HG03175 (cell line): ENCODE measurements around the gene CLEC2A.
A peak's percentile ranks its signal among the peaks of the same experiment; 100 is the strongest.
"Not testable (repeated sequence)": the region's sequence is repeated elsewhere in the genome, so short reads cannot be mapped to it uniquely, and the experiment has no call there.

Experiments
- ATAC-seq: cut with Tn5 transposase; IDR thresholded peaks from one replicate; pipeline ENCODE4 v1.9.1; 2021; ENCODE audit warnings: mild to moderate bottlenecking, moderate library complexity; ENCODE audit not compliant: unreplicated experiment

CLEC2A gene, protein sequence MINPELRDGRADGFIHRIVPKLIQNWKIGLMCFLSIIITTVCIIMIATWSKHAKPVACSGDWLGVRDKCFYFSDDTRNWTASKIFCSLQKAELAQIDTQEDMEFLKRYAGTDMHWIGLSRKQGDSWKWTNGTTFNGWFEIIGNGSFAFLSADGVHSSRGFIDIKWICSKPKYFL

DNA sequence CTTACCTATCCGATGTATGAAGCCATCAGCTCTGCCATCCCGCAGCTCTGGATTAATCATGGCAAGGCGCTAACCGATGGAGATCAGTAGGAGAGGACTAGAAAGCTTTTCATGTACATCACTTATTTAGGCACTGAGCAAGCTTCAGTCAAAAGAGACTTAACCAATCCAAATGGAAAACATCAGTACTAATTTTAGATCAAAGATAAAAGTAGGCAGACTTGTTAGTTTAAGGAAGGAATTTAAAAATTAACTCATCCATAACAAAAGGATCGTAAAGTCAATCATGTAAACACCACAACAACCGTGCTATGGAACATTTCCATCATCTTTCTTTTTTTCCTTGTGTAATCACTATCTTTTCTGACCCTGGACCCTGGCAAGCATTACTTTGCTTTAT, at the start of gene CLEC2A:
TSS of gene CLEC2A (minus strand) at position 101 of the 400 bp plus-strand sequence. CDS start at position 60, 41 bp downstream.
- no peak for ATAC-seq

DNA sequence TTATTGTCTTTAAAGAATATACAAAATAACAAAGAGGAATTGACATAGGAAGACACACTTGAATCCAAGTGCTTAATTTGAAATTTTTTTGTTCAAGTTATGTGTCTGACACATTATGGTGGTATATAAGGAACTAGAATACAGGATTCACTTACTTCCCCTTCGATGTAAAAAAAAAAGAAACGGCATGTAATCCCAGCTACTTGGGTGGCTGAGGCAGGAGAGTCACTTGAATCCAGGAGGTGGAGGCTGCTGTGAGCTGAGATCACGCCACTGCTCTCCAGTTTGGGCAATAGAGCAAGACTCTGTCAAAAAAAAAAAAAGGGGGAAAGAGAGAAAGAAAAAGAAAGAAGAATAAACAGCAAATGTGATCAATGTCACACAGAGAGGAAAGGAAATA, 48.0 kb upstream of the CLEC2A start:
- ATAC-seq: no peak

GRCh38 chr12:9977916-9978315, 45.7 kb upstream of the CLEC2A start:
- ATAC-seq: no peak

GRCh38 chr12:9976626-9977025, 44.5 kb upstream of the CLEC2A start:
- not testable (repeated sequence) for ATAC-seq

- ATAC-seq: no peak
These were observed 43.4 kb upstream of the CLEC2A start for GRCh38 chr12:9975614-9976013.

- ATAC-seq: not testable (repeated sequence)
These were observed 42.6 kb upstream of the CLEC2A start for GRCh38 chr12:9974731-9975130.

GRCh38 chr12:9973949-9974348, 41.8 kb upstream of the CLEC2A start:
- ATAC-seq: no peak

- no peak for ATAC-seq
These were observed 39.0 kb upstream of the CLEC2A start, which contains the start of gene CLEC12A for GRCh38 chr12:9971181-9971580. TSS of gene CLEC12A (plus strand) at chr12:9971409. CDS start at chr12:9971597, 188 bp downstream.

DNA sequence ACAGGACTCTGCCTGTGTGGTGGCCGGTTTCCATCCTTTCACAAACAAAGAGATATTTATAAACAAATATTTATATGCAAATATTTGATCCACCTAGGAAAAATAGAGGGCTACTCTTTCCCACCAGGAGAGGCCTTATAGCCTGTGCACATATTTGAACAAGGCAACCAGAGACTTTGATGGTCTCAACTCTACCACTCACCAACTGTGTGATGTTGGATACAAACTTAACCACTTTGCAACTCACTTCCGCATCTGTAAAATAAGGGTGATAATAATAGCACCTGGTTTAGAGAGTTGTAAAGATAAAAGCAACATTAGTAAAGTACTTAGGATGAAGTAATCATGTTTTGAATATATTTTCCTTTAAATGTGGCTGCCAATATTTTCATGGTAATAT, 37.5 kb upstream of the CLEC2A start:
- ATAC-seq: no peak

DNA sequence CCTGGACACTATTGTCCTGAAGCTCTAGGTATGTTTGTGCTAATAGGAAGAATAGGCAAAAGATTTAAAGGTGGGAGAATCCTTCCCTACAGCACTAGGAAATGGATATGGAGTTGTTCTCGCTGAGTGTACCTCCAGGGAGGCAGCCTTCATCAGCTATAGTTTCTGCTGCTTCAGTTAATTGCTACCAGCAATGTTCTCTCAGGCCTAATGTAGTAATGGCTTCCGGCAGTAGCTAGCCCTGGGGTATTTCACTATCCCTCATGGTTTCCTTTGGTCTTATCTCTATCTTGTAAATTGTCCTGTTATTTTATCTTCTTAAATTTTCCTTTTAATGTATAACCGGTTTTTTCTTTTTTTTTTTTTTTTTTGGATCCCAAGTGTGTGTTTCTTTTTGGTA, 29.7 kb upstream of the CLEC2A start:
- no peak for ATAC-seq

DNA sequence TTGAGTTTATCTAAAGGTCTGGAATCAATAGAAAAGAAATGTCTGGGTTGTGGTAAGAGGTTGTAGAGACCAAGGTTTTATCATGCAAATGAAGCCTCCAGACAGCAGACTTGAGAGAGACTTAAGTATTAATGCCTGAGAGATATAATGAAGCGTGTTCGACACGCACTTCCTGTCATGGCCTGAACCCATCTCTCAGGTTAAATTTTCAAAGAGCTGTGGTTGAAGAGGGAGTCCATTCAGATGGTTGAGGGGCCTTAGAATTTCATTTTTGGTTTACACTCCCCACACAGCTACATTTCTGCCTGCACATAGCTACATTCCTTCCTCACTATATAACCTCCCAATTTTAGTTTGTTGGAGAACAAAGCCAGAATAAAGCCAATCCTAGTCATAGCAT, 28.9 kb upstream of the CLEC2A start:
- peak; percentile 59 for ATAC-seq

DNA sequence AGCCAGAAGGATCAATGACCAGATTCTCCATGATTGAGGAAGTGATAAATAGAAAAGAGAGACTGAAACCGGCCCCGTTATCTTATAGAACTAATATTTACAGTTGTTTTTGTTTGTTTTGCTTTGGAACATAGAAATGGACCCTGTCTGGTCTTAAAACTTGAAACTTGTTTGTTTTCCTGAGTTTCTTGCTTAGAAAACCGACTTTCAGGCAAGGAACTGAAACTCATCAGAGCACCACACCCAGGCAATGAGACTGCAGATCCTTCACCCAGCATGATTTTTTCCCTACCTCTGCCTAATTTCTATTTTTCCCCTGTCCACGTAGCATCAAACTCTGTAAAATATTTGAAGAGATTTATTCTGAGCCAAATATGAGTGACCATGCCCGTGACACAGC, 28.4 kb upstream of the CLEC2A start:
- ATAC-seq: no peak

DNA sequence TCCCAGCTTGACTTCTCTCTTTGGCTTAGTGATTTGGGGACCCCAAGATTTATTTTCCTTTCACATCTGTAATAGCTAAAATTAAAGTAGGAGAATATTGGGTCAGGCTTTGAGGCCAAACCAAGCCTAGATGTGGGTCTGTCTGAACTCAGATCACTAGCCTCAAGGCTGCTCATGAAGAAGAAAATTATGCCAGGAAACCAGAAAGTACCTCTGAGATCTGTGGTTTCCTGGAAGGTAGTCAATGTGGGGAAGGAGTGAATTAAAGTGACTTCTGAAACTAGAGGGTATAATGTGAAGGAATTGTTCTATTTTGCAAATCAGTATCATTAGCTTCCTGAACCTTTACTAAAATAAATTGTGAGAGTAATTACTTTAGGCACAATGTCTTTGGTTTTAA, 25.7 kb upstream of the CLEC2A start:
- ATAC-seq: no peak

DNA sequence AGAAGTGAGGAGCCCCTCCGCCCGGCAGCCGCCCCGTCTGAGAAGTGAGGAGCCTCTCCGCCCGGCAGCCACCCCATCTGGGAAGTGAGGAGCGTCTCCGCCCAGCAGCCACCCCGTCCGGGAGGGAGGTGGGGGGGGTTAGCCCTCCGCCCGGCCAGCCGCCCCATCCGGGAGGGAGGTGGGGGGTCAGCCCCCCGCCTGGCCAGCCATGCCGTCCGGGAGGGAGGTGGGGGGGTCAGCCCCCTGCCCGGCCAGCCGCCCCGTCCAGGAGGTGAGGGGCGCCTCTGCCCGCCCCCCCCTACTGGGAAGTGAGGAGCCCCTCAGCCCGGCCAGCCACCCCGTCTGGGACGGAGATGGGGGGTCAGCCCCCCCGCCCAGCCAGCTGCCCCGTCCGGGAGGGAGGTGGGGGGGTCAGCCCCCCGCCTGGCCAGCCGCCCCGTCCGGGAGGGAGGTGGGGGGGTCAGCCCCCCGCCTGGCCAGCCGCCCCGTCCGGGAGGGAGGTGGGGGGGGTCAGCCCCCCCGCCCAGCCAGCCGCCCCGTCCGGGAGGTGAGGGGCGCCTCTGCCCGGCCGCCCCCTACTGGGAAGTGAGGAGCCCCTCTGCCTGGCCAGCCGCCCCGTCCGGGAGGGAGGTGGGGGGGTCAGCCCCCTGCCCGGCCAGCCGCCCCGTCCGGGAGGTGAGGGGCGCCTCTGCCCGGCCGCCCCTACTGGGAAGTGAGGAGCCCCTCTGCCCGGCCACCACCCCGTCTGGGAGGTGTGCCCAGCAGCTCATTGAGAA, 21.0 kb upstream of the CLEC2A start:
- ATAC-seq: not testable (repeated sequence)

DNA sequence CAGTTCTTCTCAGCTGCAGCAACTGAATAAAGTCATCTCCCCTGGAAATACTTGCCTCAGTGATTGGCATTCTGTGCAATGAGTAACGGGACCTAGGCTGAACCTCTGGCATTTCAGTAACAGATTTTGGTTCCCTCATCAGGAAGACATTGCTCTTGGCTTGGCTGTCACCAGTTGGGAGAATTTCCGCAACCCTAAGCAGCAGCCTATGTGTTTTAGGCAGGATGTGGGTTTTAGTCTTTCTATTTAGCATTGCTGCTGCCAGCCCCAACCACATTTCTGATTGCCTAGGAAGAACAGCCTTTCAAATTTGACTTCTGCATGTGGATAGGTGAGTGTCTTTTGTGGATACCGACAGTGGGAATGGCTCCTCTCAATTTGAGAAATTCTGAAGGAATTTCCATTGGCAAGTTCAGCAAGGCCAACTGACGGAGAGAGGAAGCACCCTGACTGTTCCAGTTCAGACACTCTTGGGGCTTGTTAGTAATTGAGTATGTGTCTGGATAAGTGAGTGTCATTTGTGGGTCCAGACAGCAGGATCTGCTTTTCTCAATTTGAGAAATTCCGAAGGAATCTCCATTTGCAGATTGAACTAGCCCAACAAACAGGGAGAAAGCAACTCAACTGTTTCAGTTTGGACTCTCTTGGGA, 19.0 kb upstream of the CLEC2A start:
- no peak for ATAC-seq

DNA sequence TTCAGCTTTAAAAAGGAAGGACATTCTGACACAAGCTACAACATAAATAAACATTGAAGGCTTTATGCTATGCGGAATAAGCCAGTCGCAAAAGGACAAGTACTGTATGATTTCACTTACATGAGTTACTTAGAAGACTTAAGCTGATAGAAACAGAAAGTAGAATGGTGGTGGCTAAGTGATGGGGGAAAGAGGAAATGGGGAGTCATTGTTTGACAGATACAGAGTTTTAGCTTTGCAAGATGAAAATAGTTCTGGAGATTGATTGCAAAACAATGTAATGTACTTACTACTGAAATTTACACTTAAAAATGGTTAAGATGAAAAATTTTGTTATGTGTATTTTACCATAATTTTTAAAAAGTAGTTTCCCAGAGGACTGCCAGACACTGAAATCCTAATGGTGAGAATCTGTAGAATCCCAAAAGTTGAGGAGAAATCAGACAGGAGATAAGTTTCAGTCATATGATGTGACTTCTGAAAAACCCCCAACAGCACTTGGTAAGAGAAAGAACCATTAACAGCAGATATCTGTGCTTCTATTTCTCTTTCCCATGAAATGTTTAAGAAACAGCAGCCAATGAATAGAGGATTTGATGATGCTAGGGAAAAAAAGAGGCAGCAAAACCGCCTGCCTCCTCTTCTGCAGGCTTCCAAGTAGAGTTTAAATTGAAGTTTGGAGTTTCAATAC, 16.6 kb upstream of the CLEC2A start:
- ATAC-seq: peak; percentile 91

- no peak for ATAC-seq
These were observed 15.5 kb upstream of the CLEC2A start for GRCh38 chr12:9947674-9948073.

GRCh38 chr12:9944391-9944790, 12.2 kb upstream of the CLEC2A start:
- ATAC-seq: no peak

DNA sequence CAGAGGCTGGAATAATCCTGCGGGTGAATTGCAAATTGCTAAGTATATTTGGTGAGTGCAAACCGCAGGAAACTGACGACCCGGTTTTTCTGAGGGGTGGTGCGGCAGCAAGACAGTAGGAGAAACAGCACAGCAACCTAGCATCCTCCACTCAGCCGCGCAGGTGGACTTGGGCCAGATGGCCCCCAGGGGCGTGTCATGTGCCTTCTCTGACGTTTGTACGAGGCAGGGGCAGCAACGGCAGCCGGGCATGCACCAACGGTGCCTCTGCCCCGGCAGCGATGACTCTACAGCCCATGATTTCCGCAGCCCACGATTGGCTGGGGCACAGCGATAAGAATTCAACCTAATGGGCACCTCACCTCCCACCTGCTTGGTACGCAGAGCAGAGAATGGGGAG, 11.1 kb upstream of the CLEC2A start:
- ATAC-seq: no peak

GRCh38 chr12:9941838-9942237, 9.7 kb upstream of the CLEC2A start:
- ATAC-seq: no peak

DNA sequence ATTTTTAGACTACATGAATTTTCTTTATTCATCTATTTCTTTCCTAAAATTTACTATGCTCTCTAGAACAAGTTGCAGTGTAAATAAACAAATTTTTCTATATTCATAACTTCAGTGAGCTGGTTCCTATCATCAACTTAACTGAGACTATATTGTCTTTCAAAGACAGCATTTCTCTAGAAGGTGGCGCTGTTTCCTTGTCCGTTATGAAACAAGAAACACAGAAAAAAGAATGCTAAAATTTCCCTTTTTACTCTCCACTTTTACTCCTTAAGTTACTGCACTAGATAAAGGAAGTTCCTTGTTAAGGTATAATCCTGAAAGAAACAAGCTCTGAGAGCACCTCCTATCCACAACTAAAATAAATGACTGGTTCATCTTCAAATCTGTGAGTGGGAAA, 8.2 kb upstream of the CLEC2A start:
- no peak for ATAC-seq
